ENCODE measurements around the gene IFRD1.
"Not testable (repeated sequence)": the region's sequence is repeated elsewhere in the genome, so short reads cannot be mapped to it uniquely, and the experiment has no call there.

The IFRD1 gene

DNA sequence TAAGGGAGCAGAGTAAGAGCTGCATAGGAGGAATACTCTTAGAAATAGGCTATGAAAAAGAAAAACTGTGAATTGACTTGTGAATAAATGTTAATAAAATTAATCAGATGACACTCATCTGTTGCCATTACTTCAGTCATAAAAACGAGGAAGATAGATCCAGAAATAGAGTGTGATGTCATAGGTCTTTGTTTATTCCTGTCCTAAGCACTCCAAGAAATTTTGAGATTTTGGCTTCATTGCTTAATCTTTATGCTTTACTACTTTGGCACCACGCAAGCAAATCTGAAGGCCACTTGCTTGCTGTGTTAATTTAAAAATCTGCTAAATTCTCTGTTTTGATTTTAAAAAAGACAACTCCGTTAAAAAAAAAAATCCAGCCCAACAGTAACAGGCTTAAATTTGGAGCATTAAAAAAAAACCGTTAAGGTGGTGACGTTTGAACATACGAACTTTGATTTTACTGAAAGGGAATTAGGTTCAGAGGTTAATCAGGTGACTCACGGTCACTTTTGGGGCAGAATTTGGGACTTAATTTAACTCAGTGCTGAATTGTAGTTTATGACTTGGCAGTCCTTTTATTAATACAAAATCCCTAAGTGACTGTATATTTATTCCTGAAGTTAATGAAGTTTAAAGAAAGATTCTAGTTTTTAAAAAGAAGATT, 3.4 kb downstream of the IFRD1 start:
- Histone ChIP-seq H3K4me3 (ENCODE audit: insufficient read depth, low read depth, low read length) (no peak overlapping the region), H3K27me3 (ENCODE audit: control insufficient read depth, insufficient read depth, low read length, poor library complexity, severe bottlenecking) (no peaks in the 10 kb centered on the region), H3K27ac (ENCODE audit: insufficient read depth, low read depth, low read length, poor library complexity, severe bottlenecking) (no peak overlapping the region), H3K36me3 (ENCODE audit: control insufficient read depth, insufficient read depth, low read length) (peaks cover 25% of the 10 kb centered on the region), H3K4me1 (ENCODE audit: control insufficient read depth, insufficient read depth, low read length) (no peaks in the 10 kb centered on the region), H3K9me3 (ENCODE audit: control insufficient read depth, low read length) (no peaks in the 10 kb centered on the region)
- WGBS, 2 experiments, result 88 to 90% methylated on average over 7 of the region's 7 CpGs

- not testable (repeated sequence) for H3K4me1 ChIP-seq (ENCODE audit: control insufficient read depth, insufficient read depth, low read length); H3K27me3 ChIP-seq (ENCODE audit: control insufficient read depth, insufficient read depth, low read length, poor library complexity, severe bottlenecking); H3K9me3 ChIP-seq (ENCODE audit: control insufficient read depth, low read length); H3K27ac ChIP-seq (ENCODE audit: insufficient read depth, low read depth, low read length, poor library complexity, severe bottlenecking); H3K4me3 ChIP-seq (ENCODE audit: insufficient read depth, low read depth, low read length)
- WGBS, 2 experiments, result 92% methylated on average over 6 of the region's 6 CpGs
- H3K36me3 ChIP-seq (ENCODE audit: control insufficient read depth, insufficient read depth, low read length), result peaks cover 31% of the 10 kb centered on the region
Measured at GRCh38 chr7:112454191-112454590, 3.9 kb downstream of the IFRD1 start.

DNA sequence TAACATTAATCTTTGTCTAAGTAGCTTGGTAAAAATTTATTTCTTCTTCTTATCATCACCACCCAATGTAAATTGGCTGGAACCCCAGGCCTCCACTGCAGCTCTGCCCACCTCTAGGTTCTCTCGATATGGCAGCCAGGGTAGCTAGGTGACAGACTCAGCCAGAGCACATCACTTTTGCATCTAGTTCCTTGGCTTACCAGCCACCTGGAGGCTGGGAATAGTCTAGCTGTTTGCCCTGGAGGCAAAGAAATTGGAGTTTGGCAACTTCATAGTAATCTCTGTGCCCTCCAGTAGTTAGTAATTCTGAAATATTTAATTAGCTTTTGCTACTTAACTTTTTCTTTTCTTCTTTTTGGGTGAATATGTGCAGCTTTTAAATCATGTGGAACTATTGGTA, 9.4 kb downstream of the IFRD1 start:
- Histone ChIP-seq H3K36me3 (ENCODE audit: control insufficient read depth, insufficient read depth, low read length) (peaks cover 58% of the 10 kb centered on the region), H3K4me3 (ENCODE audit: insufficient read depth, low read depth, low read length) (no peak overlapping the region)

DNA sequence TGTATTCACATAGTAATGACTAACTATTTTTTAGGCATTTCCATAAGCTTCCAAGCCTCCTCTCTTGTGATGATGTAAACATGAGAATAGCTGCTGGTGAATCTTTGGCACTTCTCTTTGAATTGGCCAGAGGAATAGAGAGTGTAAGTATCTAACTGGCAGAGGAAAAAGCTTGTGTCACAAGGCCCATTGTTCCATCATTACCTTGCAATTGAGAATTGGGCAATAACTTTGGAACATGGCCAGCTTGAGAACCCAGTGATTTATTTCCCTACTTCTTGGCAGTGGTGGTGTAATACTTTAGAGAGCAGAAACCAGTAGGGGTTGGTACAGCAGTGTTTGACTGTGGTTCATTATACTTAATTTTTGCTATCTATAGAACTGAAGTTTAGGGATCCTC, 12.0 kb downstream of the IFRD1 start:
- Histone ChIP-seq H3K27me3 (ENCODE audit: control insufficient read depth, insufficient read depth, low read length, poor library complexity, severe bottlenecking) (no peaks in the 10 kb centered on the region), H3K27ac (ENCODE audit: insufficient read depth, low read depth, low read length, poor library complexity, severe bottlenecking) (no peak overlapping the region), H3K4me3 (ENCODE audit: insufficient read depth, low read depth, low read length) (no peak overlapping the region), H3K9me3 (ENCODE audit: control insufficient read depth, low read length) (no peaks in the 10 kb centered on the region), H3K4me1 (ENCODE audit: control insufficient read depth, insufficient read depth, low read length) (no peaks in the 10 kb centered on the region), H3K36me3 (ENCODE audit: control insufficient read depth, insufficient read depth, low read length) (peaks cover 44% of the 10 kb centered on the region)

More for the DNA sequence above, 9.4 kb downstream of the IFRD1 start:
- Histone ChIP-seq H3K9me3 (ENCODE audit: control insufficient read depth, low read length) (no peaks in the 10 kb centered on the region), H3K27me3 (ENCODE audit: control insufficient read depth, insufficient read depth, low read length, poor library complexity, severe bottlenecking) (no peaks in the 10 kb centered on the region), H3K4me1 (ENCODE audit: control insufficient read depth, insufficient read depth, low read length) (no peaks in the 10 kb centered on the region), H3K27ac (ENCODE audit: insufficient read depth, low read depth, low read length, poor library complexity, severe bottlenecking) (no peak overlapping the region)
- WGBS, 2 experiments, result 91 to 95% methylated on average over 1 of the region's 1 CpG

DNA sequence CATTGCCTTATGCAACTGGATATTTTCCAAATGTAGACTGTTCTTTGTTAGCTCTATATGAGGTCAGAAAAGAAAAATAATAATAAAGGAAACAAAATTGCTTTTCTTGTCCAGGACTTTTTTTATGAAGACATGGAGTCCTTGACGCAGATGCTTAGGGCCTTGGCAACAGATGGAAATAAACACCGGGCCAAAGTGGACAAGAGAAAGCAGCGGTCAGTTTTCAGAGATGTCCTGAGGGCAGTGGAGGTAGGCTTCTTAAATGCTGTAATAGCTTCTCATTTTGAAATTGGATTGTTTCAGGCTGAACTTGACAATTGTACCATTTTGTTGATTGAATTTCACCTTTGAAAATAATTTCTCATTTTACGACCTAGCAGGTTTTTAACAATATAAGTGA, 17.6 kb downstream of the IFRD1 start:
- H3K9me3 ChIP-seq (ENCODE audit: control insufficient read depth, low read length), result no peaks in the 10 kb centered on the region
- no peaks in the 10 kb centered on the region for H3K4me1 ChIP-seq (ENCODE audit: control insufficient read depth, insufficient read depth, low read length)
- no peak overlapping the region for H3K27ac ChIP-seq (ENCODE audit: insufficient read depth, low read depth, low read length, poor library complexity, severe bottlenecking)
- H3K4me3 ChIP-seq (ENCODE audit: insufficient read depth, low read depth, low read length), result no peak overlapping the region
- 96 to 98% methylated on average over 3 of the region's 4 CpGs for WGBS, 2 experiments
- H3K36me3 ChIP-seq (ENCODE audit: control insufficient read depth, insufficient read depth, low read length), result peaks cover 37% of the 10 kb centered on the region
- no peaks in the 10 kb centered on the region for H3K27me3 ChIP-seq (ENCODE audit: control insufficient read depth, insufficient read depth, low read length, poor library complexity, severe bottlenecking)

GRCh38 chr7:112470194-112470593, 19.9 kb downstream of the IFRD1 start:
- Histone ChIP-seq H3K4me1 (ENCODE audit: control insufficient read depth, insufficient read depth, low read length) (no peaks in the 10 kb centered on the region), H3K9me3 (ENCODE audit: control insufficient read depth, low read length) (no peaks in the 10 kb centered on the region), H3K27ac (ENCODE audit: insufficient read depth, low read depth, low read length, poor library complexity, severe bottlenecking) (no peak overlapping the region), H3K27me3 (ENCODE audit: control insufficient read depth, insufficient read depth, low read length, poor library complexity, severe bottlenecking) (no peaks in the 10 kb centered on the region), H3K36me3 (ENCODE audit: control insufficient read depth, insufficient read depth, low read length) (peaks cover 42% of the 10 kb centered on the region), H3K4me3 (ENCODE audit: insufficient read depth, low read depth, low read length) (no peak overlapping the region)
- WGBS, 2 experiments, result 81 to 89% methylated on average over 4 of the region's 4 CpGs

DNA sequence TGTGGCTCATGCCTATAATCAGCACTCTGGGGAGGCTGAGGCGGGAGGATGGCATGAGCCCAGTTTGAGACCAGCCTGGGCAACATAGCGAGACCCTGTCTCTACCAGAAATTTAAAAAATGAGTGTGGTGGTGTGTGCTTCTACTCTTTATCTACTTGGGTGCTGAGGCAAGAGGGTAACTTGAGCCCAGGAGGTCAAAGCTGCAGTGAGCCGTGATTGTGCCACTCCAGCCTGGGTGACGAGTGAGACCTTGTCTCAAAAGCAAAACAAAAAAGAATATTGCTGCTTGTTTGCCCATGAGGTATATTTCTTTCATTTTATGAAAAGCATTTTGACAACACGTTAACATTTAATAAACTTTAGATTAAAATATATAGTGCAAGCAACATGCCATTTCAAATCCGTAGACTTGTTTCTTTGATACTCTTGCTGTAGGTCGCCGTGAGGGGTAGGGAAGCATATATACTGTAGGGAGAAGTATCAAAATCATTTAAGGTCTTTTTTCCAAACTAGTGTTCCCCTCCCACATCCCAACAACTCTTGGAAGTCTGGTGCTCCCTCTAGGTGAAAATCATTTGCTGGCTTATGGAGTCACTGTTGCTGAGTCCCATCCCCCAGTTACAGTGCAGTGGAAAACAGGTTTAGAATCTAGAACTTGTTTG, 26.3 kb downstream of the IFRD1 start:
- Histone ChIP-seq H3K27me3 (ENCODE audit: control insufficient read depth, insufficient read depth, low read length, poor library complexity, severe bottlenecking) (no peaks in the 10 kb centered on the region), H3K36me3 (ENCODE audit: control insufficient read depth, insufficient read depth, low read length) (peaks cover 22% of the 10 kb centered on the region), H3K4me1 (ENCODE audit: control insufficient read depth, insufficient read depth, low read length) (no peaks in the 10 kb centered on the region), H3K27ac (ENCODE audit: insufficient read depth, low read depth, low read length, poor library complexity, severe bottlenecking) (no peak overlapping the region), H3K9me3 (ENCODE audit: control insufficient read depth, low read length) (no peaks in the 10 kb centered on the region), H3K4me3 (ENCODE audit: insufficient read depth, low read depth, low read length) (no peak overlapping the region)
- WGBS, 2 experiments, result 93 to 97% methylated on average over 4 to 7 of the region's 8 CpGs

GRCh38 chr7:112481121-112481736, 31.0 kb downstream of the IFRD1 start:
- peaks cover 2% of the 10 kb centered on the region for H3K36me3 ChIP-seq (ENCODE audit: control insufficient read depth, insufficient read depth, low read length)
- no peak overlapping the region for H3K4me3 ChIP-seq (ENCODE audit: insufficient read depth, low read depth, low read length)
- WGBS, 2 experiments, result 90% methylated on average over 2 of the region's 2 CpGs
- no peaks in the 10 kb centered on the region for H3K4me1 ChIP-seq (ENCODE audit: control insufficient read depth, insufficient read depth, low read length)
- no peak overlapping the region for H3K27ac ChIP-seq (ENCODE audit: insufficient read depth, low read depth, low read length, poor library complexity, severe bottlenecking)
- no peaks in the 10 kb centered on the region for H3K27me3 ChIP-seq (ENCODE audit: control insufficient read depth, insufficient read depth, low read length, poor library complexity, severe bottlenecking)
- no peaks in the 10 kb centered on the region for H3K9me3 ChIP-seq (ENCODE audit: control insufficient read depth, low read length)

DNA sequence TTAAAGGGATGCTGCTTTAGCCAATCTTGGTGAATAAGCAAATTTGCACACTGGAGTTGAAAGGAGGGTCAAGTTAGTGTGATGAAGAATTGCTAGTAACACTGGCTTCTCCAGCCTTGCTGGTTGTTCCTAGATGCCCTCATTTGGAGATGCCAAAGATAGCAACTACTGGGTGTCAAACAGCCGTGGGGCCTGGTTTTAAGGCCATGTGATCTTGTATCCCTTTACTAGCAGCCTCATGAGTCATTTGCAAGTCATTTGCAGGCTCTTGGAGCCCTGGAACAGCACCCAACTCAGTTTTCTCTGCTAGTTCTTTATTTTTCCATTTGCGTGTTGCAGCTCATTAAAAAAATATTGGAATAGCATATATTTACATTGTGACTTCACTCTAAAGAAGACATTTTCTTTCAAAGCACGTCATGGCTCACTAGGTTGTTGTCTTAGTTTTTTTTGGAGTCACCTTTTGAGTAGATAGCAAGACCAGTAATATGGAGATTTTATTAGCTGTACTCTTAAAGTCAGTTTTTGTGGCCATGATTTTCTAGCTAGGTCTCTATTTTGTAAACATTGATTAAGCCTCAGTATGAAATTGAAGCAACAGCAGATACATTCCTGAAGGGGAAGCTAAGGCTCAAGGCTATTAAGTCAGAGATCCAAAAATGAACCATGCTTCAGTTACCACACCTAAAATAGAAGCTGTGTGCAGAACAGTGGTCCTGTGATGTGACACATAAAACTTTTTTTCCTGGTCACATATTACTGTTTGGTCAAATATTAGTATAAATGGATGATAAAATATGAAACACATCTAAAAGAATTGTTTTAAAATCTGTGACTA, 31.8 kb downstream of the IFRD1 start:
- Histone ChIP-seq H3K4me3 (ENCODE audit: insufficient read depth, low read depth, low read length) (no peak overlapping the region), H3K27me3 (ENCODE audit: control insufficient read depth, insufficient read depth, low read length, poor library complexity, severe bottlenecking) (no peaks in the 10 kb centered on the region), H3K36me3 (ENCODE audit: control insufficient read depth, insufficient read depth, low read length) (no peaks in the 10 kb centered on the region), H3K9me3 (ENCODE audit: control insufficient read depth, low read length) (no peaks in the 10 kb centered on the region), H3K27ac (ENCODE audit: insufficient read depth, low read depth, low read length, poor library complexity, severe bottlenecking) (no peak overlapping the region), H3K4me1 (ENCODE audit: control insufficient read depth, insufficient read depth, low read length) (no peaks in the 10 kb centered on the region)
- WGBS, 2 experiments, result 88 to 90% methylated on average over 3 of the region's 3 CpGs

DNA sequence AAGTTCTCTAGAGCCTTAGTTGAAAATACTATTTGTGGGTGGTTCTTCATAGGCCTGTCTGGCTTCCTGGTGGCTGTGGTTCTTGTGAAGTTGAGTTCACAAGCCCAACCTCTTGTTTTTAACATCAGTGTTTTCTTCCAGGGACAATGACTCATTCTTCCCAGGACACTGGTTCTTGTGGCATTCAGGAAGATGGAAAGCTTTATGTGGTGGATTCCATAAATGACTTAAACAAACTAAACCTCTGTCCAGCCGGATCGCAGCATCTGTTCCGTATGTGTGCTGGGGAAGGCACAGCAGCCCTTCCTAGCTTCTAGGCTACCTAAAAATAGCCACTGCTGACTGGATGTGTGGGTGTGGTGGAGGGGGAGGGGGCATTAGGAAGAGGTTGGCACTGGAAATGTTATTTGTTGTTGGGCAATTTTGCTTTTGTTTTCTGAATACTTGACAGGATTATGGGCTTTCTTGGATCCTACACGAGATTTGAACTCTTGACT, 34.5 kb downstream of the IFRD1 start:
- whole genome bisulfite sequencing, 2 experiments, result 90 to 95% methylated on average over 4 of the region's 4 CpGs
- Histone ChIP-seq H3K27ac (ENCODE audit: insufficient read depth, low read depth, low read length, poor library complexity, severe bottlenecking) (no peak overlapping the region), H3K36me3 (ENCODE audit: control insufficient read depth, insufficient read depth, low read length) (no peaks in the 10 kb centered on the region), H3K27me3 (ENCODE audit: control insufficient read depth, insufficient read depth, low read length, poor library complexity, severe bottlenecking) (no peaks in the 10 kb centered on the region), H3K9me3 (ENCODE audit: control insufficient read depth, low read length) (no peaks in the 10 kb centered on the region), H3K4me3 (ENCODE audit: insufficient read depth, low read depth, low read length) (no peak overlapping the region), H3K4me1 (ENCODE audit: control insufficient read depth, insufficient read depth, low read length) (no peaks in the 10 kb centered on the region)

All from ectodermal cell (in vitro differentiated cells).